NCI-H128 (cell line): ENCODE data around the gene GRID2.

ENCODE experiments used
- DNase-seq: peaks from one replicate; lab custom pipeline; 2025; ENCODE audit not compliant: unreplicated experiment; lab: John Stamatoyannopoulos, UW

The GRID2 gene

GRCh38 chr4:92521941-92522340, 218.2 kb downstream of the GRID2 start:
- no peak for DNase-seq

GRCh38 chr4:92522356-92522755, 218.6 kb downstream of the GRID2 start:
- no peak for DNase-seq

DNA sequence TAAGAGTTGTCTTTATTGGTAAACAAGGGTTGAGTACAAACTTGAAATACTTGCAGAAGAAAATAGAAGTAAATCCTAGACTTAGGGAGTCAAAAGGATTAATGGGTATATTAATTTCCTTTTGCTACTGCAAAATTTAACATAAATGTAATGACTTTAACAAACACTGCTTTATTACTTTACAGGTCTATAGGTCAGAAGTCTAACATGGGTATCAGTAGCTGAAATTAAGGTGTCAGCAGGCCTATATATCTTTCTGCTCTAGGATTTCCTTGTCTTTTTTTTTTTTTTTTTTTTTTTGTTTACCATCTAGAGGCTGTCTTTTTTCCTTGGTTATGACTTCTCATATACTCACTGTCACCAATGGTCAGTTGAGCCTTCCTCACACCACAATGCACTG, 220.4 kb downstream of the GRID2 start:
- no peak for DNase-seq

DNA sequence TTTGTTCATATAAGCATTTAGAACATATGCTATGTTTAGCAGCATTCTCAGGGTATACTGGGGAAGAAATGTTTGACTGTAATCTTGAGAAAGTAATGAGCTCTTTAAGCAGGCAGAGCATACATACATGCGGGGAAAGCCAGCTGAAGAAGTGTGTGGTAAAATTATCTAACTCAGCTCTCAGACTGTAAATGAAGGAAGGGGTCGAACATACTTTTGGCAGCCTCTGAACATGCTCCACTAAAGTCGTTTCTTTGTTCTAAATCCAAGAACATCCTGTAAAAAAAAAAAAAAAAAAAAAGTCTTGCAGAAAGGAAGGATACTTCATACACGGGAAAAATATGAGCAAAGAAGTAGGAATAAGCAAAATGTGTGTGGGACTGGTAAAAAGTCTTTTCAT, 224.8 kb downstream of the GRID2 start:
- no peak for DNase-seq

GRCh38 chr4:92529510-92529909, 225.7 kb downstream of the GRID2 start:
- DNase-seq = no peak

- no peak for DNase-seq
Observed at GRCh38 chr4:92535599-92535998, 231.8 kb downstream of the GRID2 start.

DNA sequence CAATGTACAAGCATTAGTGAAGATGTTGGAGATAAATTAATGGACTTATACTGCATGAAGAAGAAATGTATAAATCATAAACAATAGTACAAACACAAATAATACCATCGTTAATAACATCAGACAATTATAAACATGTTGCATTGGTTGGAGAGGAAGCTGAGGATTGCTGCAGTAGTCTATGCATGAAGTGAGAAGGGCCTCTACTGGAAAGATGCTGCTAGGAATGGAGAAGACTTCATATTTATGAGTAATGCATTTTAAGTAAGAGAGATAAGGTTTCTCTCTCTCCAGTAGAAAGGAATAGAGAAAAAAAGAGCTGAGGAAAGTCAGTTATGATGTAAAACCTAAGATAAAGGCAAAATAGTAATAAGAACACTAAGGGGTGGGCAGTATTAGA, 247.8 kb downstream of the GRID2 start:
- no peak for DNase-seq

DNA sequence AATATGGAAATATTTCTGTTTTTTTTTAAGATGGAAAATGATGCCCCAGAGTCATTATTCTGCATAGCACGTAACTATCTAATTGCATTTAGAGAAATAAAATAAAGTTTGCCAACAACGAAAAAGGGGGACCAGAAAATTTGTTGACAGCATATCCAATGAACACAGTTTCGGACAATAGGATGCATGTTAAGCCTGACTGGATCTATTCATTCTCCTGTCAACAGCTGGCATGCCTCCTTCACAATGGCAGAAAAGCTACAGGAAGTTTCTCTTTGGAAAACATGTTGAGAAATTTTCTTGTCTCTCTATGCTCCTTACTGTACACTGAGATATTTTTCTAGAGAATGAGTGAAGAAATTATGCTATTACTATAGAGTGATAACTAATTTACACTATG, 262.5 kb downstream of the GRID2 start:
- no peak for DNase-seq

- no peak for DNase-seq
Observed at GRCh38 chr4:92580816-92581215, 277.1 kb downstream of the GRID2 start.

DNA sequence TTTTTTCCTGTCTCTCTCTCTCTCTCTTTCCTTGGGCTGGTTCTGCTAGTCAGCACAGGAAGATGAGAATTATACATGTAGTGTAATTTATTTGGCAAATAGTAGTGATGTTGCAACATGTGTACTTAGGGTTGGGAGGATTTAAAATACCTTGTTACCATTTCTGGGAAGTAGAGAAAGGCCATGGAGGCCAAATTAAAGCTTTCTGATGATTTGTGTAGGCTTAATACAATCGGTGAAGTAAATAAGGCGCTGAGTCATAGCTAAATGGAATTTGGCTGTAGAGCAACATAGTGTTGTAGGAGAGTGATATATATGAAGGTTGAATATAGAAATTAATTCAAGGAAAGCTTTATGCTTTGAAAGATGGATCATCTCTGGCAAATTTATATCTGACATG, 295.3 kb downstream of the GRID2 start:
- DNase-seq = no peak

DNA sequence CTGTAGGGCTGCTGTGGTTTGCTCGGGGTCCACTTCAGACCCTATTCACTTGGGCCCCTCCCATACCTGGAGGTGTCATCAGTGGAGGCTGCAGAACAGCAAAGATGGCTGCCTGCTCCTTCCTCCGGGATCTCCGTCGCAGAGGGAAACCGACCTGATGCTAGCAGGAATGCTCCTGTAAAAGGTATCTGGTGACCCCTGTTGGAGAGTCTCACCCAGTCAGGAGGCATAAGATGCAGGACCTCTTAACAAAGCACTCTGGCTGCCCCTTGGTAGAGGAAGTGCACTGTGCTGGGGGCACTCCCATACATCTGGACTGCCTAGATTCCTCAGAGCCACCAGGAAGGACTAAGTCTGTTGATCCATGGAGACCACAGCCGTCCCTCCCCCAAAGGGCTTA, 296.9 kb downstream of the GRID2 start:
- no peak for DNase-seq

GRCh38 chr4:92606227-92606626, 302.5 kb downstream of the GRID2 start:
- DNase-seq = no peak

DNA sequence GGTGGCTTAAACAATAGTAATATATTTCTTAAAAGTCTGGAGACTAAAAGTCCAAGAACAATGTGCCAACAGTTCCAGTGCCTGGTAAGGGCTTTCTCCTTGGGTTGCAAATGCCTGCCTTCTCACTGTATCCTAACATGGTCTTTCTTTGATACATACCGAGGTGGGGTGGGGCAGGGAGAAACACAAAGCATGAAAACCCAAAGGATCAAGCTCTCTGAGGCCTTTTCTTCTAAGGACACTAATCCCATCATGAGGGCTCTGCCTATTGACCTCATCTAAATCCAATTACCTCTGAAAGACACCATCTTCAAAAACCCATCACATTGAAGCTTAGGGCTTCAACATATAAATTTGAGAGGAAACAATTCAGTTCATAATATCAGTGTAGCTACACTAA, 311.3 kb downstream of the GRID2 start:
- no peak for DNase-seq

DNA sequence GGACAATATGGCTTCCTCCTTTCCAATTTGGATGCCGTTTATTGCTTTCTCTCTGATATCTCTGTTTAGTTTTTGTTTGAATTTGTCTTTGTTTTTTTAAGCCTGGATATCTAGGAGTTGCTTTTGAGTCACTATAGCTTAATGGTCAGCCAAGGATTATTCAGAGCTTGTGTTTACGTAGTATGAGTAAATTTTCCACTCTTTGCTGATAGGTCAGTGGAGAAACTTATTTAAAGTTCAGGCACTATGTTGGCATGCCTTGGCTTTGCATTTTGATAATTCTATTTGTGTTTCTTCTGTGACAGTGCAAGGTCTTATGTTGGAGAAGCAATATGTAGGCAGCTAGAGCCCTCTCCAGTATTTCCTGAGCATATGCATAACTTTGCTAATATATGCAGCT, 315.2 kb downstream of the GRID2 start:
- DNase-seq = no peak

DNA sequence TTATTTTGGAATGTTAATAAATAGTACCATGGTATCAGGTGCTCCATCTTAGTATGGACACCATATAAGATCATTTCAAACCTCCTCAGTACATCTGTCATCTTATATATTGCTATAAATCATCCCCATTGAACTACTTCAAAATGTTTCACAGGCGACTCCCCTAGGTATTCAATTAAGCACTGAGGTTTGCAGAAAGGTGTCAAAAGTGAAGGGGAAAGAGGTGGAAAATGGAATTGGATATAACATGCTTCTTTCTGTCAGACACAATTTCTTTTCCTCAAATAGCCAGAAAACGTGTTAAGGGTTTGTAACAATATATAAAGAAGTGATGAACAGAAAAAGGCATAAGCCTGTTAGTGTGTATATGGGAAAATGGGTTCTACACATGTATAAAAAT, 325.5 kb downstream of the GRID2 start:
- DNase-seq = no peak

DNA sequence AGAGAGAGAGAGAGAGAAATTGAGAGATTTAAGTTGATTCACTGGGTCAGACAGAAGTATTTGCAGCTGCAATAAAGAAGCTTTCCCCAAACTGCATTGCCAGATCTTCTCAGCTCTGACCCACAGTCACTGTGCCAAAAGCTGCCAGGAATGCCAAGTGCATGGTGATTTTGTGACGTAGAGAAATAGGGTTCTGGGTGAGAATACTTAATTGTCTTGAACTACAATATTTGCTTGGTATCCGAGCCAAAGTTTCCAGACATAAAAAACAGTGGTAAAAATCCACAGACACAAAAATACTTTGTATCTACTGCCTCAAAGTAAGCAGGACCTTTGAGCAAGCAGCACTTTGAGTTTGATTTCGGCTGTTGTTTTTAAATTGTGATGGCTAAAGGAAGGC, 331.1 kb downstream of the GRID2 start:
- DNase-seq = no peak

DNA sequence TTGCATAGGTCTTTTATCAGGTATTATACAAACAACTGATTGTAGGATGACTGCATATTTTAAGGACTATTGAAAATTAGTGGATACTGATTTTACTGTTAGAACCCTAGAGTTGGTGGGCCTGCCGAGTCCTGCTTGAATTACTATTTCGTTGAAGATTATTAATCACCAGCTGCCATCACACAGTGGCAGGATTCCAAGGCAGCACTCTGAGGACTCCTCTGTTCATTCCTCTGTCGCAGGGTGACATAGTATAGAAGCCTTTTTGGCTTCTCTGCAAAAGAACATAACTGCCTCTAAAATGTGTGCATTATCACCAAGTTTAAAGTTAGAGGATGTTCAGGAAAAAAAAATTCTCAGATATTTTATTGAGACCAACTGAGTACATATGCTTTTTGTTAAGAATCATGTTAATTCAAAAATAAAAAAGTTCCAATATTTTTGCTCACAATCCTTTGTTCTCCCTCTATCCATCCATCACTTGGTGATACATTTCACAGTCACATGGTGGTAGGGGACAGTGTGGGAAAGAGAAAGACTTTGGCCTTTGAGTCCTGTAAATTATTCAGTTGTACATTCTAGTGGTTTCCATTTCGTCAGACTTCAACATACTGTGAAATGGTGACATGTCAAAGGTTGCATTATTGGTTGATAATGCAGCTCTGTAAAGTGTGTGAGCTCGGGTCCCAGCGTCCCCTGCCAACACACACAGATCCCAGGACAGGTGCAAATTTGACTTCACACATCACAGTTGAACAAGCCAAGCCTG, 332.5 kb downstream of the GRID2 start:
- DNase-seq = no peak

- no peak for DNase-seq
Observed at GRCh38 chr4:92641409-92641808, 337.6 kb downstream of the GRID2 start.

DNA sequence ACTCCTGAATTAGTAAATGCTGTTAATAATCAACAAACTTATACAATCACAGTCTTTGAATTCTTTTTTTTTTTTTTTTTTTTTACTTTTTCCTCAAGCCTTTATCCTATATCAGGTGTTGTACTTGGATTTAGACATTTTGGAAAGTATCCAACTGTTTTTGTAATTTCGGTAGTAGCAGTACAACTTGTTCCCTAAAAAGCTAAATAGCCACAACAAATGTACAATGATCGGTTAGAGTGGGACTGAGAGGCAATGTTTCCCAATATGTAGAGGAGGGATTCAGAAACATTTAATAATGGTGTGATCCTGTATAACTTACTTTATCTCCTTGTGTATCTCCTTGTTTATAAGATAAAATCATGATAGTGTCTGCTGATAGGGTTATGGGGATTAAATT, 343.1 kb downstream of the GRID2 start:
- DNase-seq = no peak

GRCh38 chr4:92651536-92651935, 347.8 kb downstream of the GRID2 start:
- DNase-seq = no peak

GRCh38 chr4:92654084-92654483, 350.3 kb downstream of the GRID2 start:
- DNase-seq = no peak

DNA sequence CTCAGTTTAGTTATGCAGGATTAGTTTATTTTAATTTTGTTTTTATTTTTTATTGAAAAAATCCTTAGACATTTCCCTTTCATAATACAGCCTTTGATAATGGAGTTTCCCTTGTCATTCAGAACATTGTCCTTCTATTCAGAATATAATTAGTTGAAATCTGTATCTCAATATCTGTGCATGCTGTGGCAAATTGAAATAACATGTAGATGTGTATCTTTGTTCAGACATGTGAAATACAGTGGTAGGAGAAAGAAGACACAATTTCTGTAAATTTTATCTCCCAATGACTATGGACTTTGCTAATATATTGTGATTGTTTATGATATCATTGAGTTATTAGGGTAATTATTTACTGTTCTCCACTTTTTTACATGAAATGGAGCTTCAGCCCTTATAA, 353.9 kb downstream of the GRID2 start:
- DNase-seq = no peak

- no peak for DNase-seq
Observed at GRCh38 chr4:92658318-92658717, 354.6 kb downstream of the GRID2 start.
